Activated CD4-positive, alpha-beta T cell treated with anti-CD3 and anti-CD28 coated beads, Interleukin-2, amount 10 ng/mL, durations not matched to agents 7 days and 5 days (primary cell): ENCODE data around the gene FCER2. TPM values are rescaled to one million over a fixed set of nuclear protein-coding genes. Genes with fewer than 3 reads are reported as not detected.
"Not testable (repeated sequence)": the region's sequence is repeated elsewhere in the genome, so short reads cannot be mapped to it uniquely, and the experiment has no call there.

Experiments
- CTCF ChIA-PET: fragments of 350-600 bp; sonication (Branson Sonifier 250); formaldehyde crosslinking; loops from one replicate; lab custom pipeline; 2021; ENCODE audit warnings: antibody characterized with exemption; lab: Charles Lee
- POLR2A ChIA-PET: fragments of 350-600 bp; sonication (Branson Sonifier 250); formaldehyde crosslinking; loops from one replicate; lab custom pipeline; 2021; ENCODE audit warnings: antibody characterized with exemption; lab: Charles Lee
- DNase-seq: peaks from one replicate; pipeline ENCODE4 v3.0.0-alpha.2; 2020
- H3K27ac Mint-ChIP-seq: one replicate; pipeline ENCODE4 v1.8.0; 2021; ENCODE audit warnings: mild to moderate bottlenecking, moderate library complexity, mixed read lengths
- H3K27me3 Mint-ChIP-seq: one replicate; pipeline ENCODE4 v1.8.0; 2021; ENCODE audit warnings: mixed read lengths
- H3K36me3 Mint-ChIP-seq: one replicate; pipeline ENCODE4 v1.8.0; 2021; ENCODE audit warnings: low read depth, mixed read lengths
- H3K4me1 Mint-ChIP-seq: one replicate; pipeline ENCODE4 v1.8.0; 2021; ENCODE audit warnings: mixed read lengths
- H3K4me3 Mint-ChIP-seq: one replicate; pipeline ENCODE4 v1.8.0; 2021; ENCODE audit warnings: mild to moderate bottlenecking, moderate library complexity, mixed read lengths
- H3K9me3 Mint-ChIP-seq: one replicate; pipeline ENCODE4 v1.8.0; 2021; ENCODE audit warnings: mixed read lengths
- total RNA-seq, 2 experiments: library from RNA; stranded (reverse); gene quantifications; one replicate each; pipeline ENCODE4 v1.2.3, GENCODE V29; 2021

Gene FCER2
- under 1 TPM; 0.23 to 0.30 TPM for total RNA-seq

GRCh38 chr19:7701654-7702457 is at the start of gene FCER2:
FCER2 (minus strand) TSS chr19:7702131; CDS start chr19:7699760, 2,371 bp downstream.
- ChIA-PET POLR2A (interaction anchor here (0.6 kb wide), 1 partner anchor 812 kb away, joined by 9 read pairs; the partner anchor contains the start of gene ZNF414), CTCF (interaction anchor here (0.6 to 1.9 kb wide), 3 partner anchors 16 to 108 kb away, joined by 3 to 7 read pairs (median 3); partner anchors contain the start of gene TRAPPC5)
- Mint-ChIP-seq H3K9me3 (no peaks in the 10 kb centered on the region), H3K27me3 (peaks cover 12% of the 10 kb centered on the region), H3K27ac (peak within 1 kb of the TSS; percentile 51), H3K4me1 (peaks cover 28% of the 10 kb centered on the region), H3K36me3 (no peaks in the 10 kb centered on the region), H3K4me3 (no peak within 1 kb of the TSS)
- DNase-seq: no peak

- no peaks in the 10 kb centered on the region for H3K36me3 Mint-ChIP-seq
- no peak overlapping the region for H3K27ac Mint-ChIP-seq
- DNase-seq: no peak
- peaks cover 39% of the 10 kb centered on the region for H3K9me3 Mint-ChIP-seq
- ChIA-PET POLR2A (no interaction called here), CTCF (interaction anchor here (0.6 to 0.7 kb wide), 2 partner anchors 113 to 343 kb away, joined by 3 read pairs; no protein-coding TSS in a partner anchor)
- peaks cover 6% of the 10 kb centered on the region for H3K27me3 Mint-ChIP-seq
- H3K4me3 Mint-ChIP-seq: no peak overlapping the region
- H3K4me1 Mint-ChIP-seq: peaks cover 5% of the 10 kb centered on the region
These were observed 49.3 kb upstream of the FCER2 start for GRCh38 chr19:7751157-7751783.

GRCh38 chr19:7748756-7749155 is 46.8 kb upstream of the FCER2 start:
- Mint-ChIP-seq H3K36me3 (no peaks in the 10 kb centered on the region), H3K4me1 (peaks cover 5% of the 10 kb centered on the region), H3K27me3 (no peaks in the 10 kb centered on the region), H3K27ac (no peak overlapping the region), H3K4me3 (no peak overlapping the region), H3K9me3 (peaks cover 22% of the 10 kb centered on the region)
- DNase-seq: no peak
- ChIA-PET CTCF (interaction anchor here (0.9 kb wide), 1 partner anchor 70 kb away, joined by 3 read pairs; no protein-coding TSS in a partner anchor), POLR2A (no interaction called here)

- no peaks in the 10 kb centered on the region for H3K36me3 Mint-ChIP-seq
- ChIA-PET POLR2A (no interaction called here), CTCF (interaction anchor here (0.9 kb wide), 1 partner anchor 67 kb away, joined by 3 read pairs; the partner anchor contains the start of gene TRAPPC5)
- H3K4me3 Mint-ChIP-seq: no peak overlapping the region
- H3K9me3 Mint-ChIP-seq: peaks cover 22% of the 10 kb centered on the region
- H3K27ac Mint-ChIP-seq: no peak overlapping the region
- no peak for DNase-seq
- peaks cover 5% of the 10 kb centered on the region for H3K4me1 Mint-ChIP-seq
- H3K27me3 Mint-ChIP-seq: peaks cover under 1% of the 10 kb centered on the region
These were observed 46.2 kb upstream of the FCER2 start for GRCh38 chr19:7748171-7748570.

GRCh38 chr19:7746903-7747884 is 45.3 kb upstream of the FCER2 start, which contains the start of gene CD209:
CD209 (minus strand) TSS chr19:7747534; CDS start chr19:7747511, 23 bp downstream.
- no peaks in the 10 kb centered on the region for H3K36me3 Mint-ChIP-seq
- no peak for DNase-seq
- H3K9me3 Mint-ChIP-seq: peaks cover 19% of the 10 kb centered on the region
- no peak within 1 kb of the TSS for H3K27ac Mint-ChIP-seq
- H3K27me3 Mint-ChIP-seq: peaks cover 6% of the 10 kb centered on the region
- CTCF ChIA-PET: interaction anchor here (0.9 kb wide), 1 partner anchor 66 kb away, joined by 3 read pairs; the partner anchor contains the start of gene TRAPPC5
- H3K4me1 Mint-ChIP-seq: peaks cover 5% of the 10 kb centered on the region
- no peak within 1 kb of the TSS for H3K4me3 Mint-ChIP-seq
- POLR2A ChIA-PET: no interaction called here

- H3K27ac Mint-ChIP-seq, H3K4me3 Mint-ChIP-seq, H3K4me1 Mint-ChIP-seq, DNase-seq, H3K27me3 Mint-ChIP-seq, CTCF ChIA-PET, POLR2A ChIA-PET, H3K36me3 Mint-ChIP-seq: not testable (repeated sequence)
- H3K9me3 Mint-ChIP-seq: peaks cover 16% of the 10 kb centered on the region
These were observed 44.4 kb upstream of the FCER2 start for GRCh38 chr19:7746306-7746705.

GRCh38 chr19:7744871-7745650 is 43.1 kb upstream of the FCER2 start:
- no peak for DNase-seq
- Mint-ChIP-seq H3K4me1 (no peaks in the 10 kb centered on the region), H3K36me3 (no peaks in the 10 kb centered on the region), H3K9me3 (peaks cover 6% of the 10 kb centered on the region), H3K4me3 (no peak overlapping the region), H3K27ac (no peak overlapping the region), H3K27me3 (peaks cover 11% of the 10 kb centered on the region)
- CTCF ChIA-PET: no interaction called here
- POLR2A ChIA-PET: no interaction called here

- H3K36me3 Mint-ChIP-seq: no peaks in the 10 kb centered on the region
- no peaks in the 10 kb centered on the region for H3K4me1 Mint-ChIP-seq
- POLR2A ChIA-PET: no interaction called here
- peaks cover 13% of the 10 kb centered on the region for H3K27me3 Mint-ChIP-seq
- CTCF ChIA-PET: interaction anchor here (1.6 kb wide), 1 partner anchor 48 kb away, joined by 3 read pairs; no protein-coding TSS in a partner anchor
- H3K9me3 Mint-ChIP-seq: peaks cover 5% of the 10 kb centered on the region
- H3K27ac Mint-ChIP-seq: no peak overlapping the region
- no peak overlapping the region for H3K4me3 Mint-ChIP-seq
- DNase-seq: no peak
These were observed 42.4 kb upstream of the FCER2 start for GRCh38 chr19:7744199-7744786.

GRCh38 chr19:7743425-7743841 is 41.5 kb upstream of the FCER2 start:
- H3K4me3 Mint-ChIP-seq: no peak overlapping the region
- H3K36me3 Mint-ChIP-seq: no peaks in the 10 kb centered on the region
- H3K27ac Mint-ChIP-seq: no peak overlapping the region
- no peaks in the 10 kb centered on the region for H3K4me1 Mint-ChIP-seq
- ChIA-PET CTCF (interaction anchor here (0.6 to 1.6 kb wide), 3 partner anchors 12 to 61 kb away, joined by 3 read pairs; no protein-coding TSS in a partner anchor), POLR2A (no interaction called here)
- peaks cover 14% of the 10 kb centered on the region for H3K27me3 Mint-ChIP-seq
- no peak for DNase-seq
- H3K9me3 Mint-ChIP-seq: peaks cover 5% of the 10 kb centered on the region

- H3K36me3 Mint-ChIP-seq: no peaks in the 10 kb centered on the region
- H3K27me3 Mint-ChIP-seq: peaks cover 14% of the 10 kb centered on the region
- POLR2A ChIA-PET: no interaction called here
- CTCF ChIA-PET: interaction anchor here (0.6 to 1.6 kb wide), 3 partner anchors 12 to 62 kb away, joined by 3 read pairs; no protein-coding TSS in a partner anchor
- peaks cover 1% of the 10 kb centered on the region for H3K9me3 Mint-ChIP-seq
- H3K4me3 Mint-ChIP-seq: no peak overlapping the region
- no peak for DNase-seq
- no peaks in the 10 kb centered on the region for H3K4me1 Mint-ChIP-seq
- H3K27ac Mint-ChIP-seq: no peak overlapping the region
These were observed 41.1 kb upstream of the FCER2 start for GRCh38 chr19:7742991-7743390.

- POLR2A ChIA-PET: no interaction called here
- CTCF ChIA-PET: interaction anchor here (1.2 to 1.6 kb wide), 2 partner anchors 47 to 62 kb away, joined by 3 read pairs; no protein-coding TSS in a partner anchor
- H3K4me3 Mint-ChIP-seq: no peak overlapping the region
- H3K9me3 Mint-ChIP-seq: no peaks in the 10 kb centered on the region
- no peak for DNase-seq
- H3K27ac Mint-ChIP-seq: no peak overlapping the region
- H3K4me1 Mint-ChIP-seq: no peaks in the 10 kb centered on the region
- no peaks in the 10 kb centered on the region for H3K36me3 Mint-ChIP-seq
- H3K27me3 Mint-ChIP-seq: peaks cover 14% of the 10 kb centered on the region
These were observed 40.6 kb upstream of the FCER2 start for GRCh38 chr19:7742575-7742974.
